Measurements from ENCODE around the gene ACOX3.

The ACOX3 gene

GRCh38 chr4:8319061-8319460, 121.5 kb downstream of the ACOX3 start:
- no peak for TF ChIP-seq CTCF (IDR thresholded peaks at IDR 0.05)
- peaks cover 91 to 97% of the 10 kb centered on the region in 2 experiments for H3K4me1 ChIP-seq (ENCODE audit: control insufficient read depth in 1 of 2, insufficient read depth in 1 of 2, low read depth in 1 of 2, low read length in 1 of 2)
- no peaks in the 10 kb centered on the region for H3K9me3 ChIP-seq
- no peaks in the 10 kb centered on the region for H3K27me3 ChIP-seq
- peak overlapping the region; percentile 72 for H3K27ac ChIP-seq
- H3K36me3 ChIP-seq = no peaks in the 10 kb centered on the region
- H3K4me3 ChIP-seq (ENCODE audit: low read depth in 1 of 2, low read length in 1 of 2) = no peak overlapping the region

GRCh38 chr4:8318509-8318908, 122.0 kb downstream of the ACOX3 start:
- no peak overlapping the region for H3K4me3 ChIP-seq (ENCODE audit: low read depth in 1 of 2, low read length in 1 of 2)
- H3K27ac ChIP-seq = no peak overlapping the region
- no peak for TF ChIP-seq CTCF (IDR thresholded peaks at IDR 0.05)
- H3K36me3 ChIP-seq = no peaks in the 10 kb centered on the region
- H3K27me3 ChIP-seq = no peaks in the 10 kb centered on the region
- H3K9me3 ChIP-seq = no peaks in the 10 kb centered on the region
- peaks cover 90 to 94% of the 10 kb centered on the region in 2 experiments for H3K4me1 ChIP-seq (ENCODE audit: control insufficient read depth in 1 of 2, insufficient read depth in 1 of 2, low read depth in 1 of 2, low read length in 1 of 2)

- no peak for TF ChIP-seq CTCF (IDR thresholded peaks at IDR 0.05)
- Histone ChIP-seq H3K9me3 (no peaks in the 10 kb centered on the region), H3K27ac (no peak overlapping the region), H3K36me3 (no peaks in the 10 kb centered on the region), H3K4me1 (ENCODE audit: control insufficient read depth in 1 of 2, insufficient read depth in 1 of 2, low read depth in 1 of 2, low read length in 1 of 2) (peaks cover 90 to 94% of the 10 kb centered on the region in 2 experiments), H3K27me3 (no peaks in the 10 kb centered on the region), H3K4me3 (ENCODE audit: low read depth in 1 of 2, low read length in 1 of 2) (no peak overlapping the region)
These were observed 123.0 kb downstream of the ACOX3 start for GRCh38 chr4:8317474-8317873.

GRCh38 chr4:8316911-8317351, 123.6 kb downstream of the ACOX3 start:
- no peak overlapping the region for H3K27ac ChIP-seq
- H3K4me3 ChIP-seq (ENCODE audit: low read depth in 1 of 2, low read length in 1 of 2) = no peak overlapping the region
- peaks cover 87 to 94% of the 10 kb centered on the region in 2 experiments for H3K4me1 ChIP-seq (ENCODE audit: control insufficient read depth in 1 of 2, insufficient read depth in 1 of 2, low read depth in 1 of 2, low read length in 1 of 2)
- no peaks in the 10 kb centered on the region for H3K27me3 ChIP-seq
- TF ChIP-seq CTCF (IDR thresholded peaks at IDR 0.05) = no peak
- no peaks in the 10 kb centered on the region for H3K9me3 ChIP-seq
- H3K36me3 ChIP-seq = no peaks in the 10 kb centered on the region

Data from neutrophil (primary cell).